Parathyroid adenoma (tissue), 2 donors: Measurements from ENCODE around the gene TAB2.

Experiments
- H2AFZ ChIP-seq: fragments of 300-600 bp; sonication (generic); one replicate; pipeline ENCODE4 v1.7.0; 2017; ENCODE audit warnings: antibody characterized with exemption, mild to moderate bottlenecking
- H3K27ac ChIP-seq: fragments of 300-600 bp; sonication (generic); one replicate; pipeline ENCODE4 v1.7.0; 2017
- H3K27me3 ChIP-seq: fragments of 300-600 bp; sonication (generic); one replicate; pipeline ENCODE4 v1.7.0; 2017; ENCODE audit warnings: low read length; ENCODE audit not compliant: control insufficient read depth, insufficient read depth
- H3K36me3 ChIP-seq: fragments of 300-600 bp; sonication (generic); one replicate; pipeline ENCODE4 v1.7.0; 2017; ENCODE audit warnings: low read length; ENCODE audit not compliant: control insufficient read depth, insufficient read depth
- H3K4me1 ChIP-seq: fragments of 300-600 bp; sonication (generic); one replicate; pipeline ENCODE4 v1.7.0; 2017; ENCODE audit warnings: control low read depth
- H3K4me2 ChIP-seq: fragments of 300-600 bp; sonication (generic); one replicate; pipeline ENCODE4 v1.7.0; 2017; ENCODE audit warnings: low read length
- H3K4me3 ChIP-seq: fragments of 300-600 bp; sonication (generic); one replicate; pipeline ENCODE4 v1.7.0; 2017; ENCODE audit warnings: low read depth, low read length
- H3K79me2 ChIP-seq: fragments of 300-600 bp; sonication (generic); one replicate; pipeline ENCODE4 v1.7.0; 2017; ENCODE audit warnings: control low read depth
- H3K9ac ChIP-seq: fragments of 300-600 bp; sonication (generic); one replicate; pipeline ENCODE4 v1.7.0; 2017; ENCODE audit warnings: mild to moderate bottlenecking
- H3K9me3 ChIP-seq: fragments of 300-600 bp; sonication (generic); one replicate; pipeline ENCODE4 v1.7.0; 2017; ENCODE audit warnings: low read length; ENCODE audit not compliant: control insufficient read depth
- CTCF ChIP-seq: fragments of 300-600 bp; sonication (generic); IDR thresholded peaks from one replicate; pipeline ENCODE4 v1.7.0; 2017; ENCODE audit warnings: antibody characterized with exemption, mild to moderate bottlenecking
- donor health status: primary hyperparathyroidism.

Gene TAB2

GRCh38 chr6:149337320-149337719, 19.8 kb downstream of the TAB2 start:
- H3K4me3 ChIP-seq, result no peak overlapping the region
- no peaks in the 10 kb centered on the region for H3K9me3 ChIP-seq
- H3K79me2 ChIP-seq, result peaks cover 40% of the 10 kb centered on the region
- no peak for TF ChIP-seq CTCF
- H3K4me1 ChIP-seq, result peaks cover 23% of the 10 kb centered on the region
- no peak overlapping the region for H2AFZ ChIP-seq
- H3K27me3 ChIP-seq, result no peaks in the 10 kb centered on the region
- no peak overlapping the region for H3K9ac ChIP-seq
- H3K36me3 ChIP-seq, result no peaks in the 10 kb centered on the region
- no peak overlapping the region for H3K4me2 ChIP-seq
- no peak overlapping the region for H3K27ac ChIP-seq

GRCh38 chr6:149340200-149340599, 22.7 kb downstream of the TAB2 start:
- H3K27me3 ChIP-seq, result no peaks in the 10 kb centered on the region
- H3K27ac ChIP-seq, result no peak overlapping the region
- peaks cover 24% of the 10 kb centered on the region for H3K4me1 ChIP-seq
- no peaks in the 10 kb centered on the region for H3K9me3 ChIP-seq
- no peak overlapping the region for H3K4me3 ChIP-seq
- H3K9ac ChIP-seq, result no peak overlapping the region
- H3K36me3 ChIP-seq, result no peaks in the 10 kb centered on the region
- no peak overlapping the region for H3K4me2 ChIP-seq
- no peak overlapping the region for H2AFZ ChIP-seq
- peaks cover 37% of the 10 kb centered on the region for H3K79me2 ChIP-seq
- TF ChIP-seq CTCF, result no peak

DNA sequence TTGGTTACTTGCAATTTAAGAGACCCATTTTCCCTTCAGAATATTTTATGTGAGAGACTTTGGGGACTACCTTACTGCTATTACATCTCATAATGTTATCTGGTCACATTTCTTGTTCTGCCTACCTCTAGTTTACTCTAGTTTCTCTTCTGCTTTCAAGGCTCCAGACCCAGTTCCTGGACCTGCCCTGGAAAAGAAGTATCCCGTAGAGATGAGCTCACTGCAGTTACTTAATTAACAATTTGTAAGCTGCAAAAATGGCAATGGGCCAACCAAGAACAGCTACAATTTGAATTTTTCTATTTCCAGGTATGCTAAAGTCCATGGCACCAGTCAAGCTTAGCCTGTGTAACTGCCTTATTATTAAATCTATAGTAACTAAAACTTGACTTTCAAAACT, 25.0 kb downstream of the TAB2 start:
- Histone ChIP-seq H3K27ac (no peak overlapping the region), H3K9ac (no peak overlapping the region), H3K4me1 (peaks cover 14% of the 10 kb centered on the region), H3K9me3 (no peaks in the 10 kb centered on the region), H3K36me3 (no peaks in the 10 kb centered on the region), H3K4me2 (no peak overlapping the region), H3K27me3 (no peaks in the 10 kb centered on the region), H3K79me2 (peaks cover 26% of the 10 kb centered on the region), H2AFZ (no peak overlapping the region), H3K4me3 (no peak overlapping the region)
- no peak for TF ChIP-seq CTCF

- no peak for TF ChIP-seq CTCF
- no peak overlapping the region for H3K27ac ChIP-seq
- H3K4me2 ChIP-seq, result no peak overlapping the region
- H3K79me2 ChIP-seq, result peaks cover 23% of the 10 kb centered on the region
- no peaks in the 10 kb centered on the region for H3K36me3 ChIP-seq
- H3K9ac ChIP-seq, result no peak overlapping the region
- H3K4me3 ChIP-seq, result no peak overlapping the region
- peaks cover 6% of the 10 kb centered on the region for H3K4me1 ChIP-seq
- no peak overlapping the region for H2AFZ ChIP-seq
- no peaks in the 10 kb centered on the region for H3K27me3 ChIP-seq
- H3K9me3 ChIP-seq, result no peaks in the 10 kb centered on the region
Observed at GRCh38 chr6:149343501-149343900, 26.0 kb downstream of the TAB2 start.

DNA sequence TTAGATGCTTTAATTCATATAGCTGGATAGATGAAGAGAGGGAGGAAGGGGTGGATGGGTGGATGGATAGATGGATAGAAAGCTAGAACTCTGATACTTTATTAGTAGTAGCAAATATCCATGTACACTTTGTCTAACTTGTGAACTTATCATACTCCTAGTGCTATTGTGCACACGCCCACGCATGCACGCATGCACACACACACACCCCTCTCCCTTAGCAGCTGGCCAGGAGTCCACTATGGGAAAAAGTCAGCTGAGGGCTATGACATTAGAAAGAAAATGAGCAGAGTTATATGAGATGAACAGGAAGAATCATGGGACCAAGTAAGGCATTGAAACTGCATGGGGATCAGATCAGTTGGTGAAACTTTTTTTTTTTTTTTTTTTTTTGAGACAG, 28.6 kb downstream of the TAB2 start:
- H3K9me3 ChIP-seq, result no peaks in the 10 kb centered on the region
- H3K4me2 ChIP-seq, result no peak overlapping the region
- no peak overlapping the region for H3K4me3 ChIP-seq
- no peak for TF ChIP-seq CTCF
- H3K27ac ChIP-seq, result no peak overlapping the region
- H3K9ac ChIP-seq, result no peak overlapping the region
- H3K79me2 ChIP-seq, result peaks cover 33% of the 10 kb centered on the region
- peaks cover 6% of the 10 kb centered on the region for H3K4me1 ChIP-seq
- H2AFZ ChIP-seq, result no peak overlapping the region
- no peaks in the 10 kb centered on the region for H3K36me3 ChIP-seq
- H3K27me3 ChIP-seq, result no peaks in the 10 kb centered on the region
